ENCODE measurements around the gene TEX50.

- no peak for TF ChIP-seq CTCF (IDR thresholded peaks at IDR 0.05)
- no peak for TF ChIP-seq POLR2A (IDR thresholded peaks at IDR 0.05)
- no peak for TF ChIP-seq POLR2AphosphoS5 (IDR thresholded peaks at IDR 0.05)
- no peak for TF ChIP-seq EP300 (IDR thresholded peaks at IDR 0.05)
Measured at GRCh38 chr1:173628888-173629287, 6.2 kb upstream of the TEX50 start.
